Trophoblast cell (in vitro differentiated cells and primary cell): ENCODE data around the gene CABP1.

Source experiments
- DNase-seq, 2 donors: peaks; one replicate each; pipeline ENCODE4 v3.0.0-alpha.2; 2016
- H2AFZ ChIP-seq: 2 replicates; pipeline ENCODE4 v1.6.1; 2013; ENCODE audit warnings: low read length, moderate library complexity, mild to moderate bottlenecking; ENCODE audit not compliant: insufficient read depth, poor library complexity
- H2AK5ac ChIP-seq: 2 replicates; pipeline ENCODE4 v1.6.1; 2013; ENCODE audit warnings: mild to moderate bottlenecking, low read length
- H2BK120ac ChIP-seq: 2 replicates; pipeline ENCODE4 v1.6.1; 2013; ENCODE audit warnings: low read length, mild to moderate bottlenecking, moderate library complexity; ENCODE audit not compliant: insufficient read depth, poor library complexity
- H2BK12ac ChIP-seq: 2 replicates; pipeline ENCODE4 v1.6.1; 2013; ENCODE audit warnings: mild to moderate bottlenecking, low read length, moderate library complexity
- H2BK5ac ChIP-seq: 2 replicates; pipeline ENCODE4 v1.6.1; 2013; ENCODE audit warnings: low read length, low read depth, moderate library complexity, mild to moderate bottlenecking; ENCODE audit not compliant: poor library complexity
- H3K14ac ChIP-seq: 2 replicates; pipeline ENCODE4 v1.6.1; 2013; ENCODE audit warnings: mild to moderate bottlenecking, low read length
- H3K18ac ChIP-seq: 2 replicates; pipeline ENCODE4 v1.6.1; 2013; ENCODE audit warnings: mild to moderate bottlenecking, low read length
- H3K23ac ChIP-seq: 2 replicates; pipeline ENCODE4 v1.6.1; 2013; ENCODE audit warnings: low read length
- H3K27ac ChIP-seq: 2 replicates; pipeline ENCODE4 v1.5.1; 2013; ENCODE audit warnings: low read depth, mild to moderate bottlenecking, inconsistent platforms, low read length, moderate library complexity
- H3K27me3 ChIP-seq: 2 replicates; pipeline ENCODE4 v1.6.1; 2013; ENCODE audit warnings: inconsistent platforms, mild to moderate bottlenecking, low read length, moderate library complexity; ENCODE audit not compliant: insufficient read depth
- H3K36me3 ChIP-seq, 2 experiments: 1 replicate in 1 of 2; 2 replicates in 1 of 2; pipeline ENCODE4 v1.6.1; 2013; ENCODE audit warnings: low read length in 2 of 2, mild to moderate bottlenecking in 2 of 2, moderate library complexity in 1 of 2; ENCODE audit not compliant: insufficient read depth in 2 of 2, control insufficient read depth in 1 of 2
- H3K4ac ChIP-seq: 2 replicates; pipeline ENCODE4 v1.6.1; 2013; ENCODE audit warnings: low read depth, mild to moderate bottlenecking, low read length, moderate library complexity
- H3K4me1 ChIP-seq, 2 experiments: 1 replicate in 1 of 2; 2 replicates in 1 of 2; pipeline ENCODE4 v1.6.1; 2013; ENCODE audit warnings: low read length in 2 of 2, mild to moderate bottlenecking in 2 of 2, moderate library complexity in 1 of 2; ENCODE audit not compliant: insufficient read depth in 2 of 2, control insufficient read depth in 1 of 2
- H3K4me2 ChIP-seq: 2 replicates; pipeline ENCODE4 v1.6.1; 2013; ENCODE audit warnings: inconsistent platforms, mild to moderate bottlenecking, low read length, moderate library complexity
- H3K4me3 ChIP-seq: 2 replicates; pipeline ENCODE4 v1.5.1; 2013; ENCODE audit warnings: mild to moderate bottlenecking, low read depth, low read length, inconsistent platforms
- H3K79me1 ChIP-seq: one replicate; pipeline ENCODE4 v1.6.1; 2013; ENCODE audit warnings: low read length
- H3K79me2 ChIP-seq: 2 replicates; pipeline ENCODE4 v1.6.1; 2013; ENCODE audit warnings: low read length, mild to moderate bottlenecking; ENCODE audit not compliant: control insufficient read depth, insufficient read depth, poor library complexity
- H3K9ac ChIP-seq: 2 replicates; pipeline ENCODE4 v1.6.1; 2013; ENCODE audit warnings: mild to moderate bottlenecking, low read length
- H3K9me3 ChIP-seq: 2 replicates; pipeline ENCODE4 v1.6.1; 2013; ENCODE audit warnings: low read depth, mild to moderate bottlenecking, control low read depth, inconsistent platforms, low read length; ENCODE audit not compliant: insufficient read depth
- H4K12ac ChIP-seq: 2 replicates; pipeline ENCODE4 v1.6.1; 2013; ENCODE audit warnings: low read depth, mild to moderate bottlenecking, low read length, moderate library complexity
- H4K8ac ChIP-seq: 2 replicates; pipeline ENCODE4 v1.6.1; 2013; ENCODE audit warnings: low read depth, mild to moderate bottlenecking, low read length, moderate library complexity
- H4K91ac ChIP-seq: one replicate; pipeline ENCODE4 v1.6.1; 2013; ENCODE audit warnings: low read depth, mild to moderate bottlenecking, low read length, moderate library complexity
- WGBS: extraction: QIAGEN DNeasy Blood & Tissue Kit; methylation state at CpG from one replicate; pipeline ENCODE4 v1.1.7; 2013; ENCODE audit warnings: missing lambda C conversion rate; ENCODE audit not compliant: insufficient read length, insufficient coverage; ENCODE audit errors: extremely low coverage; 5-methylcytosine and 5-hydroxymethylcytosine counted together

Gene CABP1

DNA sequence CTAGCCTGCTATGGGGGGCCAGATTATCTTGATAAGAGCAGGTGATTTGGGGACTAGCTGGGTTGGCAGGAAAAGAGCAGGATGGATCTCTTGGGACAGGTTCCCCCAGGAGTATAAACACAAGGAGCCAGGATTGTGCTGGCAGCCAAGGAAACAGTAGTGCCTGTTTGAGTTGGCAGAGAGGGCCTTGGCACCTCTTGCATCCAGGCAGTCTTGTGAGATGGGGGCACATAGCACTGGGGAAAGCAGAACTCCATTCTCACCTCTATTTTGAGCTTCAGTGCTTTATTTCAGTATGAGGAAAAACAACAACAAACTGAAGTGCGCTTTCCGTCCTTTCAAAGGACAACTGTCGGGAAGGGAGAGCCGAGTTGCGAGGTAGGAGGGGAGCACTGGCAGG lies 60.5 kb downstream of the CABP1 start:
- no peak overlapping the region for H3K27ac ChIP-seq
- H3K4me2 ChIP-seq: no peak overlapping the region
- no peak overlapping the region for H2BK120ac ChIP-seq
- H3K9ac ChIP-seq: no peak overlapping the region
- H3K4me3 ChIP-seq: no peak overlapping the region
- H3K18ac ChIP-seq: no peak overlapping the region
- no peak overlapping the region for H4K8ac ChIP-seq
- no peak overlapping the region for H4K91ac ChIP-seq
- H3K14ac ChIP-seq: no peak overlapping the region
- H2BK12ac ChIP-seq: no peak overlapping the region
- no CpG with 5 or more reads among the region's 5 CpGs for WGBS
- DNase-seq: no peak
- no peaks in the 10 kb centered on the region for H3K4me1 ChIP-seq
- no peaks in the 10 kb centered on the region for H3K9me3 ChIP-seq
- H2BK5ac ChIP-seq: no peak overlapping the region
- H2AFZ ChIP-seq: no peak overlapping the region
- H3K4ac ChIP-seq: no peak overlapping the region
- H3K23ac ChIP-seq: no peak overlapping the region
- H3K36me3 ChIP-seq: peaks cover 39 to 66% of the 10 kb centered on the region in 2 experiments
- no peak overlapping the region for H2AK5ac ChIP-seq
- no peaks in the 10 kb centered on the region for H3K79me2 ChIP-seq
- H3K27me3 ChIP-seq: no peaks in the 10 kb centered on the region
- H3K79me1 ChIP-seq: no peaks in the 10 kb centered on the region
- H4K12ac ChIP-seq: no peak overlapping the region

DNA sequence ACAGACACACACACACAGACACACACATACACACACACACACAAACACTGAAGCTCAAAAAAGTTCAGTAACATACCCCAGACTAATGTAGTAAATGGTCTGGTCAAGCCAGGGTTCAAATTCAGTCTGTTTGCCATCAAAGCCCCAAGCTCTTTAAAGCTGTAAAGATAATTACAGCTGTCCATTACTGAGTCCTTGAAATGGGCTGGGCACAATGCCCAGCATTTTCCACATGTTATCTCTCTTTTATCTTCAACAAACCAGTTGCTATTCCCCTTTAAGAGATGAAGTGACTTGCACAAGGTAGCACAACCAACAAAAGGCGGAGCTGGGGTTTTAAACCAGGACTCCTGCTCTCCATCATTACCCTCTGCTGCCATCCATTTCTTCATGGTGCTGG lies 62.2 kb downstream of the CABP1 start:
- H3K9ac ChIP-seq: no peak overlapping the region
- H3K79me2 ChIP-seq: no peaks in the 10 kb centered on the region
- no peak overlapping the region for H2BK5ac ChIP-seq
- H4K8ac ChIP-seq: no peak overlapping the region
- H3K14ac ChIP-seq: no peak overlapping the region
- no peak overlapping the region for H3K4ac ChIP-seq
- no peaks in the 10 kb centered on the region for H3K27me3 ChIP-seq
- H4K12ac ChIP-seq: no peak overlapping the region
- H2BK120ac ChIP-seq: no peak overlapping the region
- no peaks in the 10 kb centered on the region for H3K4me1 ChIP-seq
- H2BK12ac ChIP-seq: no peak overlapping the region
- H3K4me2 ChIP-seq: no peak overlapping the region
- no peak overlapping the region for H3K27ac ChIP-seq
- no peak overlapping the region for H2AK5ac ChIP-seq
- no CpG with 5 or more reads among the region's 1 CpG for WGBS
- no peak for DNase-seq
- no peaks in the 10 kb centered on the region for H3K79me1 ChIP-seq
- H3K4me3 ChIP-seq: no peak overlapping the region
- H3K23ac ChIP-seq: no peak overlapping the region
- no peak overlapping the region for H2AFZ ChIP-seq
- H3K9me3 ChIP-seq: no peaks in the 10 kb centered on the region
- H3K18ac ChIP-seq: no peak overlapping the region
- no peak overlapping the region for H4K91ac ChIP-seq
- peaks cover 32 to 51% of the 10 kb centered on the region in 2 experiments for H3K36me3 ChIP-seq

DNA sequence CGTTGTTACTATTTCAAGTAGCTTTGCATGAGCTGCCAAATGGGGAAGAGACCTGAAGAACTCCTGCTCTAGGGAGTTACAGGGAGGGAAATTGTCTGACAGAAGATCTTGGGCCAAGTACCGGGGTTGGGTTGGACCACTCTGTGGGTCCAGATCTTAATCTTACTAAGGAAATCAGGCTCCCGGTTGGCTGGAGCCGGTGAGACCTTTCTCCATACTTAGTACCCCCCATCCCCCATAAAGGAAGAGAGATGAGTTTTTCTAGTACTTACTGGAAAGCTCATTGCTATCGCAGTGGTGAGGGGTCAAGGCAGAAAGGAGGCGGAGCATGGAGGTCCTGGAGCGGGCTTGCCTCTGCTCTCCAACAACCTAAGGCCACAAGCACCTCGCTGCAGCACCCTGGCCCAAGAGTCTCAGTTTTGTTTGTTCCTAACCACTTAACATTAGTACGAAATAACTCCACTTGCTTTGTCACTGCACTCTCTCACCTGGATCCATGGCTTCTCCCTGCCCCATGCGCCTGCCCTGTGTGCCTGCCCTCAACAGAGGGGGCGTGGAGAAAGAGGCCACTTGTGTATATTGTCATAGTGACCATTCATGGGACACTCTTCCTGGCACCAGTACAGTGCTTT lies 63.0 kb downstream of the CABP1 start:
- WGBS: no CpG with 5 or more reads among the region's 11 CpGs
- H2BK5ac ChIP-seq: no peak overlapping the region
- no peaks in the 10 kb centered on the region for H3K79me2 ChIP-seq
- peaks cover 29 to 44% of the 10 kb centered on the region in 2 experiments for H3K36me3 ChIP-seq
- H4K91ac ChIP-seq: no peak overlapping the region
- no peak overlapping the region for H3K27ac ChIP-seq
- H4K8ac ChIP-seq: no peak overlapping the region
- no peak overlapping the region for H3K23ac ChIP-seq
- no peak overlapping the region for H2AK5ac ChIP-seq
- H3K79me1 ChIP-seq: no peaks in the 10 kb centered on the region
- no peak overlapping the region for H2BK120ac ChIP-seq
- no peak overlapping the region for H3K4me2 ChIP-seq
- no peaks in the 10 kb centered on the region for H3K27me3 ChIP-seq
- no peak overlapping the region for H2AFZ ChIP-seq
- no peaks in the 10 kb centered on the region for H3K9me3 ChIP-seq
- H3K14ac ChIP-seq: no peak overlapping the region
- no peaks in the 10 kb centered on the region for H3K4me1 ChIP-seq
- no peak overlapping the region for H3K9ac ChIP-seq
- DNase-seq: no peak
- no peak overlapping the region for H4K12ac ChIP-seq
- H3K4me3 ChIP-seq: no peak overlapping the region
- H3K4ac ChIP-seq: no peak overlapping the region
- no peak overlapping the region for H3K18ac ChIP-seq
- no peak overlapping the region for H2BK12ac ChIP-seq

DNA sequence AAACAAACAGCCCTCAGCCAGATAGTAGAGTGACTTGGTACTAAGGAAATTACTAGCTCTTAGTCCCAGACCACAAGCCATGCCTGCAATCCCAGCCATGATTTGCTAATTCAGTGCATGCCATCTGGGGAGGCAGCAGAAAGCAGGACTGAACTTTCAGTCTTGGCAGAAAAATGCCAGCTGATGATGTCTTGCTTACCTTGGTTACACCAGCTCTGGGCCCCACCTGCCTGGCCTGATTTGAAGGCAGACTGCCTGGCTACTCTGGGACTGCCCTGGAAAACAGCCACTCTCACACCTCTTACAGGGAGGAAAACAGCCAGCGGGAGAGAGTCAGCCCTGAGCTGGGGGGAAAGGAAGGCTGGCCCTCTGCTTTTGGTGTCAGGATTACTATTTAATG lies 65.2 kb downstream of the CABP1 start:
- H3K79me2 ChIP-seq: peaks cover 3% of the 10 kb centered on the region
- no peak overlapping the region for H3K4me3 ChIP-seq
- WGBS: no CpG with 5 or more reads among the region's 1 CpG
- H3K4ac ChIP-seq: no peak overlapping the region
- H3K27ac ChIP-seq: no peak overlapping the region
- no peak overlapping the region for H3K18ac ChIP-seq
- H4K91ac ChIP-seq: no peak overlapping the region
- no peaks in the 10 kb centered on the region for H3K27me3 ChIP-seq
- H4K12ac ChIP-seq: no peak overlapping the region
- H3K4me1 ChIP-seq: peaks cover 4 to 6% of the 10 kb centered on the region in 2 experiments
- no peak overlapping the region for H2AFZ ChIP-seq
- H3K79me1 ChIP-seq: peaks cover 6% of the 10 kb centered on the region
- no peak overlapping the region for H2AK5ac ChIP-seq
- no peak overlapping the region for H2BK5ac ChIP-seq
- peaks cover 18 to 27% of the 10 kb centered on the region in 2 experiments for H3K36me3 ChIP-seq
- H3K9me3 ChIP-seq: no peaks in the 10 kb centered on the region
- no peak for DNase-seq
- no peak overlapping the region for H3K23ac ChIP-seq
- H3K4me2 ChIP-seq: no peak overlapping the region
- H3K14ac ChIP-seq: no peak overlapping the region
- no peak overlapping the region for H2BK12ac ChIP-seq
- H3K9ac ChIP-seq: no peak overlapping the region
- no peak overlapping the region for H4K8ac ChIP-seq
- no peak overlapping the region for H2BK120ac ChIP-seq
